ENCODE measurements around the gene SERINC1. TPM values are rescaled to one million over a fixed set of nuclear protein-coding genes. Genes with fewer than 3 reads are reported as not detected.

Gene SERINC1
- total and polyA plus RNA-seq, 9 donors = 125 to 207 (median 160) TPM

DNA sequence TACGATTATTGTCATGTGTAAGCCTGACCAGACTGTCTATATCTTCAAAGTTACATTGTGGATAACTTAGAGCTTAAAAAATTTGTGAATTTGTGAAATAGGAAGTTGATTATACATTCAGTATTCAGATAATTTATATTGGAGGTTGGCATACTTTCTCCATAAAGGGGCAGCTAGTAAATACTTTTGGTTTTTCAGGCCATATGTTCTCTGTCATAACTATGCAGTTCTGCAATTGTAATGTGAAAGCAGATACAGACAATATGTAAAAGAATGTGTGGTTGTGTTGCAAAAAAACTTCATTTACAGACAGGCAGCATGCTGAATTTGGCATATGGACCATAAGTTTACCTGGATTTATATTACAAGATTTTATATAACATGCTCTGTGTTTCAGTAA lies 42.8 kb downstream of the SERINC1 start:
- TF ChIP-seq EP300 (IDR thresholded peaks at IDR 0.05) (no peak), POLR2A (IDR thresholded peaks at IDR 0.05) (no peak)
- TF ChIP-seq, protein P1, sequence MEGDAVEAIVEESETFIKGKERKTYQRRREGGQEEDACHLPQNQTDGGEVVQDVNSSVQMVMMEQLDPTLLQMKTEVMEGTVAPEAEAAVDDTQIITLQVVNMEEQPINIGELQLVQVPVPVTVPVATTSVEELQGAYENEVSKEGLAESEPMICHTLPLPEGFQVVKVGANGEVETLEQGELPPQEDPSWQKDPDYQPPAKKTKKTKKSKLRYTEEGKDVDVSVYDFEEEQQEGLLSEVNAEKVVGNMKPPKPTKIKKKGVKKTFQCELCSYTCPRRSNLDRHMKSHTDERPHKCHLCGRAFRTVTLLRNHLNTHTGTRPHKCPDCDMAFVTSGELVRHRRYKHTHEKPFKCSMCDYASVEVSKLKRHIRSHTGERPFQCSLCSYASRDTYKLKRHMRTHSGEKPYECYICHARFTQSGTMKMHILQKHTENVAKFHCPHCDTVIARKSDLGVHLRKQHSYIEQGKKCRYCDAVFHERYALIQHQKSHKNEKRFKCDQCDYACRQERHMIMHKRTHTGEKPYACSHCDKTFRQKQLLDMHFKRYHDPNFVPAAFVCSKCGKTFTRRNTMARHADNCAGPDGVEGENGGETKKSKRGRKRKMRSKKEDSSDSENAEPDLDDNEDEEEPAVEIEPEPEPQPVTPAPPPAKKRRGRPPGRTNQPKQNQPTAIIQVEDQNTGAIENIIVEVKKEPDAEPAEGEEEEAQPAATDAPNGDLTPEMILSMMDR (IDR thresholded peaks at IDR 0.05) = no peak
- H3K27ac ChIP-seq = no peak overlapping the region
- H3K36me3 ChIP-seq = no peaks in the 10 kb centered on the region
- no peaks in the 10 kb centered on the region for H3K27me3 ChIP-seq
- no peaks in the 10 kb centered on the region for H3K4me1 ChIP-seq (ENCODE audit: insufficient read depth)
- DNase-seq = no peak
- H3K9me3 ChIP-seq = no peaks in the 10 kb centered on the region
- intact Hi-C loops (cut with DNase I) = no loop called here
- H3K4me3 ChIP-seq = no peak overlapping the region
- WGBS, 3 donors = 74 to 89% (median 76%) methylated on average over 1 of the region's 1 CpG

DNA sequence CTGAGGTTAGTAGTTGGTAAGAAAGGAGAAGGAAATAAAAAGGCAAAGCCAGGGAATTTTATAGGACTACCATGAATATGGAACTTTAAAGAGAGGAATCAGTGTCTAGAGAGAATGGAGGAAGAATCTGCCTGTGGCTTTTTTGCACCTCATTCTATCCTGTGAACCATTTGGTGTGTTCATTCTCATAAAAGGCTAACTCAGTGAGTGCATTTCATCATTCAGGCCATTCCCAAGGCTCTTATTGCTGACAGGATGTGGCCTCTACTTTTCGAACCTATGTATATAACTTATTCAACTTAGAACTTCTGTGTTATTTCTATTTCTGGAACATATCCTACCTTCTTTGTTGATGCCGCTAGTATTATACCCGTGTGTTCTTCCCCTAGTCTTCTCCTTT lies 45.0 kb downstream of the SERINC1 start:
- Histone ChIP-seq H3K9me3 (no peaks in the 10 kb centered on the region), H3K4me3 (no peak overlapping the region), H3K4me1 (ENCODE audit: insufficient read depth) (no peaks in the 10 kb centered on the region), H3K36me3 (no peaks in the 10 kb centered on the region), H3K27me3 (no peaks in the 10 kb centered on the region), H3K27ac (no peak overlapping the region)
- DNase-seq = no peak
- intact Hi-C loops (cut with DNase I) = no loop called here
- 94 to 97% (median 96%) methylated on average over 3 of the region's 3 CpGs for WGBS, 3 donors
- no peak for TF ChIP-seq EP300 (IDR thresholded peaks at IDR 0.05)
- TF ChIP-seq POLR2A (IDR thresholded peaks at IDR 0.05) = no peak
- TF ChIP-seq, protein P1 (IDR thresholded peaks at IDR 0.05) = no peak

DNA sequence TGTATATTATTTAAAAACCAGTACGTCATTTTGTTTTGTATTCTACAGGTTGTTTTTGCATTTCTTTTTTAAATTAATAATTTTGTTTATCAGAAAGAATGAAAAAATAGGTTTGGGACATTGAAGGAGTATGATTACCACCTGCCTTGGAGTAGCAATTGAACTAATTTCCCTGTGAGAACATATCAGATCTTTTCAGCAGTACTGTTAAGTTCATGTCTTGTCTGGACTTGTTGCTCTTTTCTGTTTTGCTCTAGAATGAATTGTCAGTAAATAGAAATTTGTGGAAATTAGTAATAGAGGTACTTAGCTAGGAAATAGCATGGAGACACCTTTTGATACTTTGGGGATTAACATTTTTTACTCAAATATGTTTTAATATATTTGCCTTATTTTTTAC lies 47.9 kb downstream of the SERINC1 start:
- intact Hi-C loops (cut with DNase I) = no loop called here
- H3K4me1 ChIP-seq (ENCODE audit: insufficient read depth) = no peaks in the 10 kb centered on the region
- 56 to 81% (median 63%) methylated on average over 1 of the region's 1 CpG for WGBS, 3 donors
- no peak for DNase-seq
- H3K4me3 ChIP-seq = no peak overlapping the region
- TF ChIP-seq EP300 (IDR thresholded peaks at IDR 0.05) = no peak
- H3K27me3 ChIP-seq = no peaks in the 10 kb centered on the region
- H3K9me3 ChIP-seq = no peaks in the 10 kb centered on the region
- H3K36me3 ChIP-seq = no peaks in the 10 kb centered on the region
- H3K27ac ChIP-seq = no peak overlapping the region

DNA sequence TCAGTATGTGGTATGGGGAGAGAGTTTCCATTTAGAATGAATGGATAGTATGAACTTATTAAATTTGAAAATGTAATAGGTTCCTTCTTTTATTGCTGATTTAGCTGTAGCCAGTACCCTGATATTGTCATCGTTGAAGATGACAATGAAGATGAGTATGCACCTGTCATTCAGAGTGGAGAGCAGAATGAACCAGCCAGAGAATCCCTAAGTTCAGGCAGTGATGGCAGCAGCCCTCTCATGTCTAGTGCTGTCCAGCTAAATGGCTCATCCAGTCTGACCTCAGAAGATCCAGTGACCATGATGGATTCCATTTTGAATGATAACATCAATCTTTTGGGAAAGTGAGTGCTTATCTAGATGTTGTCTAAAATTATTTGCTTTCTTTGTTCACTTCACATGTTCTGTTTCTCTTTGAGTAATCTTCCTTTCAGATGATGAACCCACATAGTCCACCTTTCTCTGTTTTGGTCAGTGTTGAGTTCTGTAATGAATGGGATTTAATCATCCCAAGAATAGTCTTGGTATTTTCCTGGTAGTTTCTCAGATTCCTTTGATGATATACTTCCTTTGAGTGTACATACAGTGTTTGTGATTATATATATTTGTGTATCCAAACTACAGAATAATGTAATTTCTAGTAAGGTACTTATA lies 48.9 kb downstream of the SERINC1 start:
- Histone ChIP-seq H3K27me3 (no peaks in the 10 kb centered on the region), H3K4me1 (ENCODE audit: insufficient read depth) (no peaks in the 10 kb centered on the region), H3K9me3 (no peaks in the 10 kb centered on the region), H3K4me3 (no peak overlapping the region), H3K36me3 (no peaks in the 10 kb centered on the region), H3K27ac (no peak overlapping the region)
- DNase-seq = no peak
- intact Hi-C loops (cut with DNase I) = no loop called here
- WGBS, 3 donors = 92 to 100% (median 100%) methylated on average over 1 of the region's 1 CpG
- TF ChIP-seq EP300 (IDR thresholded peaks at IDR 0.05) (no peak), POLR2A (IDR thresholded peaks at IDR 0.05) (no peak)
- TF ChIP-seq, protein P1 (IDR thresholded peaks at IDR 0.05) = no peak

DNA sequence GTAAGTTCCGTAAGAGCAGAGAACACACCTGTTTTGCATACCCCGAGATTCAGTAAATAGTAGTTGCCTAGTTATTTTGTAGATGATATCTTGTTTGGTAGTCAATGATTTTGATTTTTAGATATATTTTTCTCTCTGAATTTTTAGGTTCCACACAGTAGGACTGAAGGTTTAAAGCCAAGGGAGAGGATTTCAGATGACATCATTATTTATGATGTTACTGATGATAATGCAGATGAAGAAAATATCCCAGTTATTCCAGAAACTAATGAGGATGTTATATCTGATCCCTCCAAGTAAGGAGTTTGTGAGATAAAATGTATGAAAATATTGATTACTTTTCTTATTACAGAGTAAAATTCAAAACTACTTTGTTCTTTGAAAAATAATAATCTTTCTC lies 49.6 kb downstream of the SERINC1 start:
- H3K27ac ChIP-seq = no peak overlapping the region
- no peaks in the 10 kb centered on the region for H3K27me3 ChIP-seq
- TF ChIP-seq, protein P1 (IDR thresholded peaks at IDR 0.05) = no peak
- TF ChIP-seq POLR2A (IDR thresholded peaks at IDR 0.05) (no peak), EP300 (IDR thresholded peaks at IDR 0.05) (no peak)
- no peaks in the 10 kb centered on the region for H3K36me3 ChIP-seq
- no peak overlapping the region for H3K4me3 ChIP-seq
- H3K4me1 ChIP-seq (ENCODE audit: insufficient read depth) = no peaks in the 10 kb centered on the region
- intact Hi-C loops (cut with DNase I) = no loop called here
- WGBS, 3 donors = 94 to 98% (median 97%) methylated on average over 2 of the region's 2 CpGs
- H3K9me3 ChIP-seq = no peaks in the 10 kb centered on the region
- no peak for DNase-seq

All from ovary (tissue), 9 donors.